HG02642 (cell line): Measurements from ENCODE around the gene EHD4.

Experiments
- ATAC-seq: cut with Tn5 transposase; IDR thresholded peaks from one replicate; pipeline ENCODE4 v1.9.1; 2021; ENCODE audit warnings: mild to moderate bottlenecking; ENCODE audit not compliant: unreplicated experiment, poor library complexity

EHD4 gene

GRCh38 chr15:41972253-41973242, at the start of gene EHD4:
Gene EHD4 (minus strand): TSS chr15:41972557. CDS start chr15:41972494, 63 bp downstream.
- peak; percentile 81 for ATAC-seq

- ATAC-seq: no peak
Measured at GRCh38 chr15:42021593-42021992, 49.2 kb upstream of the EHD4 start.

DNA sequence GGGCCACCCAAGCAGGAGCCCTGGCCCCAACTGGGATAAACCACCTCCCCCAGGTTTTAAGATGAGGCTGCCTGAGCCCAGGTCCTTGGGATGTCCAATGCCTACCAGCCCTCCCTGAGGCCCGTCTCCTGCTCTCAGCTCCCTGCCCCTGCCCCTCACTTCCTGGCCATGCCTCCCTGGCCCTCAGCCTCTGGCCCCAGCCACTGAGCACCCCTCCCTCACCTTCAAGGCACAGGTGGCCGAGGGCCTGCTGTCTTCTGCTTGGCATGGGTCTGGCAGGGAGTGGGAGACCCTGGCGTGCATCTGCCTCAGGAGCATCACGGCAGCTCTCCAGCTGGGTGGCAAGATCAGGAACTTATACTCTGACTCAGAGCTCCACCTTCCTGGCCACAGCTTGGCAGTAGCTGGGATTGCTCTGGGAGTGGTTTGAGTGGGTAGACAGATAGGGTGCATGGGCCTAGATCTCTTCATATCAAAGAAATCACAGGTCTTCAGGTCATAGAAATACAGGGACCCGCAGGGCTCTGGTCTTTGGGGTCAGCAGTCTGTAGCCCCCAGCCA, 48.4 kb upstream of the EHD4 start, which contains the start of gene PLA2G4E:
Gene PLA2G4E (minus strand): TSS at position 330 of the 561 bp plus-strand sequence. CDS start 12 bp downstream, at position 318.
- no peak for ATAC-seq

DNA sequence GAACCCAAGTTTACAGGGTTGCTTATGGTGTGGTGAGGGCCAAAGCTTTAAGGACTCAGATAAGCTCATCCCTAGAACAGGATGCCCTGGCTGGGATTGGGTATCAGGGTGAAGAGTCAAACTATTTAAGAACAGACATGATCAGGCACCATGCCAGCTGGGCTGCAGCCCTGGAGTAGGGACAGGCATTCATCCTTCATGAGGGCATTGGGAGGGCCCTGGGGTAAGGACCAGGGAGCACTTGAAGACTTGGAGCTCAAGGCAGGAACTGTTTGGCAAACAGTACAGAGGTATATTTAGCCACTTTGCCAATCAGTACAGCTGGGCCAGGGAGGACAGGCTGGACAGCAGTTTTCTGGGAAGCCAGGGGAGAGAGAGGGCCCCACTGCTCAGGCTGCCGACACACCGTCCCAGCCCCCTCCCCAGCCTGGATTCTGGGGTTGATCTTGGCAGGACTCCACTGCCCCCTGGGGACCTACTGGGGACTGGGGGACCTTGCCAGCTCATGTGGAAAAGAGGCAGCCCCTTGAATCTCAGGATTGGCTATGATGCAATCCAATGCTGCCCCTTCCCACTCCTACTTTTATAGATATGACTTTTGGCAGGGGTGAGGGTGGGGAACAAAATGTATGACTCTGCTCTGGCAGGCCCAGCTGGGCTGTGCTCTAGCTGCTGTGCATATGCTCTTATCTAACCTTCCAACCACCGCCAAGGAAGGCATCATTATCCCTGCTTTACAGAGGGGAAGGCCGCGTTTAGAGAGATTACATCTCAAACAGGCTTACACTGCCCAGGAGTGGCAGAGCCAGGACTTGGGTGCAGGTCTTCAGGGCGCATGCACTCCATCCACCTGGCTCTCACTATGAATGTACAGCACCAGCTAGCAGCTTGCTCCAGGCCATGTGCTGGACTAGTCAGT, 46.2 kb upstream of the EHD4 start:
- no peak for ATAC-seq

DNA sequence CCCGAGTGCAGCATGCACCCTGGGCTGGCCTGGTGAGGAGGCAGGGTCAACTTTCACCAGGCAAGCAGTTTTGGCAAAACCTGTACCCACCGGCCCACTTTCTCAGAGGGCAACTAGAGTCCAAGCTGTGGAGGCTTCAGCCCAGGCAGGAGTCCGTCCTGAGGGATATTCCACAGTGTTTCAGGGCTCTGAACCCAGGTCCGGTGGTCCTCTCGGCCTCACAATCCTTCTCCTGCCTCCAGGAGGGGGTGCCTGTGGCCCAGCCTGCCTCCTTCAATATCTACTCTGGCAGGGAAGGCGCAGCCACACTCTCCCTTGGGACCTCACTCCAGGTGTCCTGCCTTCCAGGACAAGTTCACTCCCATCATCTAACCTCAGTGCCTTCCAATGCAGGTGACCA, 44.6 kb upstream of the EHD4 start:
- no peak for ATAC-seq

- no peak for ATAC-seq
Measured at GRCh38 chr15:42014406-42014805, 42.0 kb upstream of the EHD4 start.

DNA sequence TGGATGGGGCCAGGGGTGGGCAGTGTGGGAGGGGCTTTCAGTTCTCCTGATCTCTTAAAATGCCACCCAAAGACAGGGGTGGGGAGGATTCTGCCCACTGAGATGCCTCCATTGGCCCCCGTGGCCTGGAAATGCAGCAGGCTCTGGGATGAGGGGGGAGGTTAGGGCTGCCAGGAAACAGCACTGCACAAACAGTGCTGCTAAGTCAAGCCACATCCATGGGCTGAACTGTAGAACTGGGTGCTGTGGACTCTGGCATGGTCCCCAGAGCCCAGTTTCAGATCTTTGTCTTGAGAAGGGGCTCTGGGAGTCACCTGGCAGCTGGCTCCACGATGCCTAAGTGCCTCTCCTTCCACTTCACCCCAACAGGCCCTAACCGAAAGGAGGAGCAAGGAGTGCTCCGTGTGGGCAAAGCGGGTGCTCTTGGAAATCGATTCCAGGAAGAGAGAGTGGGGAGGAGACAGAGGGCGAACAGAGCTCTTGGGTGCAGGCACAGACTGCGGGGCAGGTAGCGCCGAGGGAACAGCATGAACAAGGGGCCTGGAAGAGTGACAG, 40.6 kb upstream of the EHD4 start:
- ATAC-seq: no peak

DNA sequence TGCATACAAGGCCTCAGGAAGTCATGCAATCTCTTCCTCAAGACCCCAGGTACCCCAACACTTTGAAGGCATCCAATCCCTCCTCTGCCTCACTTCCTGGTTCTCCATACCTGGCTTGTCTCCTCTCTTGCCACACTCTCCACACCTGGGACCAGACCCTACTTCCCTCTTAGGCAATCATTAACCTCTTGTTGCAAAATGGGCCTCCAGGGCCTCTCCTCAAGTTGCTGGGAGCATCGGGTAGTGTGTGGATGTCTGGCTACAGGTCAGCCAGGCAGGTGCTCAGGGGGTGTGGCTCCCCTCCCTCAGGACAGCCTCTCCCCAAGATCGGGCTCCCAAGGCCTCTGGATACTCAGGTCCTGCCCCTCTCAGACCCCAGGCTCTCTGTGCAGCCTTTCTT, 39.9 kb upstream of the EHD4 start:
- no peak for ATAC-seq

DNA sequence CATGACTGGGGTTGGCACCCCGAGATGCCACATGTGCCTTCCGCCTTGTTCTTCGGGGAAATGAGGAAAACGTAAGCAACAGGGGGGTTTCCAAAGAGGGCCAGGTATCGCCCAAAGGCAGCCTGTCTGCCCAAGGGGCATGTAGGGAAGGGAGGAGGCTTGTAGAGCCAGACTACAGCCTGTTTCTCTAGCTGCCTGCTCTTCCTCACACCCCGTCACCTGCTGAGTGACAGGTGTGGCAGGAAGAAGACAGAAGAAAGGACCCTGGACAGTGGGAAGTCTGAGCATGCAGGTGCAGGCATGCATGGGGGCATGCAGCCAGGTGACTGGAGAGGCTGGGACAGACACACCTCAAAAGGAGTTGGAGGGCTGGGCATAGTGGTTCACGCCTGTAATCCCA, 38.7 kb upstream of the EHD4 start:
- ATAC-seq: no peak

GRCh38 chr15:42010434-42010833, 38.1 kb upstream of the EHD4 start:
- peak; percentile 63 for ATAC-seq

DNA sequence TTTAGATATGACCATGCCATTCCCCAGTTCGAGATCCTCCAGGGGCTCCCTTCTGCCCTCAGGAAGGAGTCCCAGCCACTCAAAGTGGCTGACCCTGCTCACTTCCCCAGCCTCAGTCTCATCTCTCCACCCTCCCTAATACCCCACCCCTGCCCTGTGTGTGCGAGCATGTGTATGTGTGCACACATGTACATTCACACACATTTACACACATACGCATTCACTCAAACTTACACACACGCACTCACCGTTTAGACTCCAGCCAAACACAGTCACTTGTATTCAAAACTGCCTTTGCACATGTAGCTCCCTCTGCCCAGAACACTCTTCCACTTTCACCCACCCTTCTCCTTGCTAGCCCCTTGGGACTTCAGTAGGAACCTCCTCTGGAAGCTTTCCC, 37.1 kb upstream of the EHD4 start:
- no peak for ATAC-seq

GRCh38 chr15:42009022-42009421, 36.7 kb upstream of the EHD4 start:
- ATAC-seq: no peak

DNA sequence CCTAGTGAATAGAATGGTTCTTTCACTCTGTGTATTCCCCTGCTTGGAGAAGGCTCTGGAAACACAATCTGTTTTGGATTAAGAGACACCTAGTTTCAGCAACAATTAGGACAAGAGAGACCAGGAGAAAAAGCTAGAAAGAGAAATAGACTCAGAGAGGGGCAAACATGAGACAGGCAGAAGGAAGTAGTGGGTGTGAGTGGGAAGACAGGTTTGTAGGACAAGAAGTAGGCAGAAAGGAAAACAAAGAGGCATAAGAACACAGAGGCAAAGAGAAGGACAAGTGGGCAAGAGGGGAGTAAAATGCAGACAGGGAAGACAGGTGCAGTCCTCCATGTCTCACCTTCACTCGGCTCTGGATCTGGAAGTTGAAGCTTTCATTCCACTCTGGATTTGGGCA, 35.0 kb upstream of the EHD4 start:
- no peak for ATAC-seq

- no peak for ATAC-seq
Measured at GRCh38 chr15:42002333-42002732, 30.0 kb upstream of the EHD4 start.

GRCh38 chr15:42001236-42001635, 28.9 kb upstream of the EHD4 start:
- no peak for ATAC-seq

DNA sequence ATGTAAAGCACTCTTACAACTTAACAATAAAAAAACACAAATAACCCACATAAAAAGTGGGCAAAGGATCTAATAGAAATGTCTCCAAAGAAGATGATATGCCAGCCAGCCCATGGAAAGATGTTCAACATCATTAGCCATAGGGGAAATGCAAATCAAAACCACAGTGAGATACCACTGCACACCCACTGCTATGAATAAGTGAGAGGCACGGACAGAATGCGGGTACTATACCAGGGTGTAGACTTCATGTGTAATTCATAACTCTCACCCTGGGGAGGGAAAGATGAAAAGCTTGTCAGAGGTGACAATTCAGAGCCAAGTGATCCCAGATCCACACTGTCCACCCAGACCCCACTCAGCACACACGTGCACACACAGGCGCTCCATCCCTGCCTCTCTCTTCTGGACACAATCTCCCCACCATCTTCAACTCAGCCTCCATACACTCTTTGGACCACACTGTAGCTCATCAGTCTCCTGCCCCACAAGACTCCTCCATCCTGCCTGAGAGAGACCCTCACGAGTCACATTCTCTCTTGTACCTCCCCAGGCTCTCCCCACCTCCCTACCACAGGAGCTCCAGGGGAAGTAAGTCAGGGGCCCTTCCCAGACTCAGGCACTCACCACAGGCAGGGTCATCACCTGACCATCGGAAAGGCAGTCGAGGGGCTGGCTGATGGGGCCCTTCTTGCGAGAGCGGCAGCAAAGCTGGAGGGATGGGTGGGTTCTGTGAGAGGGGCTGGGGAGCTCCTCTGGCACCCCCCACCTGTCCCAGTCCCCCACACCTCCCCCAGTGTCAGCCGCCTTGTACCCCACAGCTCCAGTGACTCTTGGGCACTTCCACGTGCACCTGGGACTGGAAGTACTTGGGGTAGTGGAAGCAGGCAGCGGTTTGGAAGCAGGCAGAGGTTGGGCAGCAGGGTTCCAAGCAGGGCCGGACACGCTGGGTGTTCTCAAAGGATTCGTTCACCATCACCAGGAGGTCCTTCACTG, 27.2 kb upstream of the EHD4 start:
- ATAC-seq: no peak

- ATAC-seq: no peak
Measured at GRCh38 chr15:41997845-41998244, 25.5 kb upstream of the EHD4 start.

GRCh38 chr15:41996921-41997592, 24.7 kb upstream of the EHD4 start:
- no peak for ATAC-seq

DNA sequence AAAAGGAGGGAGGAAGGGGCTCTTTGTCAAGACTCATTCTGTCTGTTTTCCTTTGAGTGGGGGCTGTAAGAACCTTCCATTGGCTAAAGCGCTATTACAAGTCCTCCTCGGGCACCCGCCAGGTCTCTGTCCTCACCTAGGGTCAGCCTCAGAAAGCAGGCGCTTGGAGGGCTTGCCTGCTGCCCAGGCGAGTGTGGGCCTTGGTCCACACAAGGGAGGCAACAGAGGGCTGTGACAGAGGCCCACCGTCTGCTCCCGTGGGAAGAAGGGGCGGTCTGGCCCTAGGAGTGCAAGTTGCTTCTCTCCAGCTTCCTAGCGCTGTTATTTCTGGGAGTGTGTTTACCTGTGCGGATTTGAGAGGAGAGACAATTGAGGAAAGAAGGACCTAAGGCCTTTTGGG, 24.0 kb upstream of the EHD4 start:
- ATAC-seq: no peak
